DND-41 (cell line): ENCODE results near the gene DENR.

Source experiments
- CTCF ChIP-seq: IDR thresholded peaks from 2 replicates; pipeline ENCODE4 v1.5.1; 2012; ENCODE audit warnings: borderline replicate concordance, low read length, moderate library complexity, mild to moderate bottlenecking; ENCODE audit not compliant: poor library complexity, severe bottlenecking; ENCODE audit errors: extremely low read depth
- EZH2 ChIP-seq: IDR thresholded peaks from 3 replicates; pipeline ENCODE4 v1.6.1; 2012; ENCODE audit warnings: borderline replicate concordance, low read depth, mild to moderate bottlenecking, moderate library complexity, low read length, inconsistent platforms; ENCODE audit not compliant: severe bottlenecking

DNA sequence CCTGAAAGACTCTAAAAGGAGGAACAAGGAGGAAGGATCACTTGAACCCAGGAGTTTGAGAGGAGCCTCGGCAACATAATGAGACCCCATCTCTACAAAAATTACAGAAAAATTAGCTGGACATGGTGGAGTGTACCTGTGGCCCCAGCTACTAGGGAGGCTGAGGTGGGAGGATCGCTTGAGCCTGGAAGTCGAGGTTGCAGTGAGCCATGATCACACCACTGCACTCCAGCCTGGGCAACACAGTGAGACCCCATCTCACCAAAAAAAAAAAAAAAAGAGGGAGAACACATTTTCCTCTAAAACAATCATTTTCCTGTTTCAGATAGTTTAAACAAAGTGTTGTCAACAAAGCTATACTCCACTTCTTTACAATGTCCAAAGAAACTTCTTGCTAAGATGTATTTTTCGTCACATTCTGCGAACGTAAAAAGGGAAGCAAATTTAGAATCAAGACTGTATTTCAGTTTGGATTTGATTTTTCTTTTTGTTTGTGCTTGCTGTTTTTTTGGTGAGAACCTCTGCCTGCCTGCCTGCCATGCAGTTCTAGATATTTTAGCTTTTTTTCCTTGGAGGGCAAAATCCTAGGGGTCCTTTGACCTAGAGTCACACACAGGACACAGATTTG is 27.1 kb upstream of the DENR start:
- no peak for TF ChIP-seq CTCF
- no peak for TF ChIP-seq EZH2
